Glomerular endothelial cell (primary cell): ENCODE measurements around the gene B4GALNT3. TPM values are rescaled to one million over a fixed set of nuclear protein-coding genes. Genes with fewer than 3 reads are reported as not detected.

Source experiments
- DNase-seq: peaks from one replicate; pipeline ENCODE4 v3.0.0-alpha.2; 2011; ENCODE audit warnings: low read depth, low spot score; ENCODE audit errors: extremely low read depth
- total RNA-seq: library from RNA; depleted of rRNA; stranded (reverse); fragments of >200 nt; gene quantifications from 2 replicates; pipeline ENCODE4 v1.2.3, GENCODE V29; 2015

B4GALNT3 gene
- total RNA-seq, 1 donor from 2014 or later: 0.64 TPM

GRCh38 chr12:536751-537245 lies 77.1 kb downstream of the B4GALNT3 start:
- no peak for DNase-seq

GRCh38 chr12:537772-538171 lies 78.0 kb downstream of the B4GALNT3 start:
- DNase-seq: no peak

- DNase-seq: no peak
These were observed 79.2 kb downstream of the B4GALNT3 start for GRCh38 chr12:538731-539539.

GRCh38 chr12:539540-540310 lies 80.0 kb downstream of the B4GALNT3 start:
- no peak for DNase-seq

- DNase-seq: no peak
These were observed 82.1 kb downstream of the B4GALNT3 start for GRCh38 chr12:541676-542324.

GRCh38 chr12:542395-543113 lies 82.8 kb downstream of the B4GALNT3 start:
- DNase-seq: no peak

- no peak for DNase-seq
These were observed 83.3 kb downstream of the B4GALNT3 start for GRCh38 chr12:543114-543451.

- no peak for DNase-seq
These were observed 84.4 kb downstream of the B4GALNT3 start for GRCh38 chr12:544142-544541.

GRCh38 chr12:544941-545635 lies 85.3 kb downstream of the B4GALNT3 start:
- no peak for DNase-seq

GRCh38 chr12:545835-546234 lies 86.1 kb downstream of the B4GALNT3 start:
- DNase-seq: no peak

GRCh38 chr12:546265-546919 lies 86.7 kb downstream of the B4GALNT3 start:
- DNase-seq: no peak

- no peak for DNase-seq
These were observed 87.4 kb downstream of the B4GALNT3 start for GRCh38 chr12:546920-547845.

GRCh38 chr12:547883-548470 lies 88.2 kb downstream of the B4GALNT3 start:
- DNase-seq: no peak

GRCh38 chr12:549476-550082 lies 89.8 kb downstream of the B4GALNT3 start:
- DNase-seq: no peak

- DNase-seq: no peak
These were observed 90.9 kb downstream of the B4GALNT3 start for GRCh38 chr12:550473-551260.

- no peak for DNase-seq
These were observed 92.7 kb downstream of the B4GALNT3 start for GRCh38 chr12:552466-552865.
